Activated naive CD4-positive, alpha-beta T cell treated with anti-CD3 and anti-CD28 coated beads, Interleukin-2, amount 50 U/mL, for 72 hours (primary cell): ENCODE results near the gene ANKRD65. TPM values are rescaled to one million over a fixed set of nuclear protein-coding genes. Genes with fewer than 3 reads are reported as not detected.
"Not testable (repeated sequence)": the region's sequence is repeated elsewhere in the genome, so short reads cannot be mapped to it uniquely, and the experiment has no call there.

Experiments used
- ATAC-seq, 2 donors: fragments of 150-1000 bp; cut with Tn5 transposase; 2 replicates each; pipeline ENCODE4 v1.10.0; 2021; ENCODE audit warnings: mild to moderate bottlenecking in 2 of 2, moderate library complexity in 2 of 2
- DNase-seq, 2 donors: peaks; one replicate each; pipeline ENCODE4 v3.0.0; 2021 to 2022; ENCODE audit warnings: low spot score in 2 of 2
- H3K27ac Mint-ChIP-seq, 2 donors: one replicate each; pipeline ENCODE4 v1.8.0; 2022; ENCODE audit warnings: mild to moderate bottlenecking in 2 of 2, mixed read lengths in 2 of 2
- H3K36me3 Mint-ChIP-seq, 2 donors: one replicate each; pipeline ENCODE4 v1.8.0; 2022; ENCODE audit warnings: mixed read lengths in 2 of 2
- H3K9me3 Mint-ChIP-seq, 2 donors: one replicate each; pipeline ENCODE4 v1.8.0; 2022; ENCODE audit warnings: mixed read lengths in 2 of 2
- total RNA-seq, 2 donors: library from RNA; stranded (reverse); gene quantifications; one replicate each; pipeline ENCODE4 v1.2.3, GENCODE V29; 2022

Gene ANKRD65
- total RNA-seq, 2 donors from 2014 or later = 0.29 TPM; not detected in 1

DNA sequence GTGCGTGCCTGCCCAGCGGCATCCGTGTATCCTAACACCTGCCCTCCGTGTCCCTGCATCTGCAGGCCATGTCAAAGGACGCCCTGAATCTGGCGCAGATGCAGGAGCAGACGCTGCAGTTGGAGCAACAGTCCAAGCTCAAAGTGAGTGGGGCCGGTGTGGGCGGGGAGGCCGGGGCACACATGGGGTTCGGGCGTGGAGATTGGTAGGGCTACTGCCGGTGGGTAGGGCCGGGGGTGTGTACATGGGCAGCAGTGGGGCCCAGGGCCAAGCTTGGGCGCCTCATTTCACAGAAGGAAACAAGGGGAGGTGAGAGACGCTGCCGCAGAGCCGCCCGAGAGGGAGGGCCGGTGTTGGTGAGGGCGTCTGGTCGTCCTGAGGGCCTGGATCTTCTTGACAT is 29.5 kb upstream of the ANKRD65 start:
- not testable (repeated sequence) for ATAC-seq, H3K27ac Mint-ChIP-seq, H3K36me3 Mint-ChIP-seq, H3K9me3 Mint-ChIP-seq, DNase-seq

GRCh38 chr1:1449099-1449739 is 28.1 kb upstream of the ANKRD65 start, which contains the start of gene ATAD3C:
ATAD3C (plus strand) TSS chr1:1449689; CDS start chr1:1450684, 995 bp downstream.
- DNase-seq = no peak
- no peaks in the 10 kb centered on the region for H3K9me3 Mint-ChIP-seq
- H3K36me3 Mint-ChIP-seq = no peaks in the 10 kb centered on the region
- ATAC-seq = no peak
- no peak within 1 kb of the TSS for H3K27ac Mint-ChIP-seq

GRCh38 chr1:1446631-1447030 is 25.6 kb upstream of the ANKRD65 start:
- DNase-seq, H3K36me3 Mint-ChIP-seq, H3K9me3 Mint-ChIP-seq, H3K27ac Mint-ChIP-seq, ATAC-seq: not testable (repeated sequence)

- Mint-ChIP-seq H3K9me3 (no peaks in the 10 kb centered on the region), H3K36me3 (no peaks in the 10 kb centered on the region), H3K27ac (no peak overlapping the region)
- no peak for DNase-seq
- no peak for ATAC-seq
Observed at GRCh38 chr1:1442069-1442770, 21.1 kb upstream of the ANKRD65 start.

DNA sequence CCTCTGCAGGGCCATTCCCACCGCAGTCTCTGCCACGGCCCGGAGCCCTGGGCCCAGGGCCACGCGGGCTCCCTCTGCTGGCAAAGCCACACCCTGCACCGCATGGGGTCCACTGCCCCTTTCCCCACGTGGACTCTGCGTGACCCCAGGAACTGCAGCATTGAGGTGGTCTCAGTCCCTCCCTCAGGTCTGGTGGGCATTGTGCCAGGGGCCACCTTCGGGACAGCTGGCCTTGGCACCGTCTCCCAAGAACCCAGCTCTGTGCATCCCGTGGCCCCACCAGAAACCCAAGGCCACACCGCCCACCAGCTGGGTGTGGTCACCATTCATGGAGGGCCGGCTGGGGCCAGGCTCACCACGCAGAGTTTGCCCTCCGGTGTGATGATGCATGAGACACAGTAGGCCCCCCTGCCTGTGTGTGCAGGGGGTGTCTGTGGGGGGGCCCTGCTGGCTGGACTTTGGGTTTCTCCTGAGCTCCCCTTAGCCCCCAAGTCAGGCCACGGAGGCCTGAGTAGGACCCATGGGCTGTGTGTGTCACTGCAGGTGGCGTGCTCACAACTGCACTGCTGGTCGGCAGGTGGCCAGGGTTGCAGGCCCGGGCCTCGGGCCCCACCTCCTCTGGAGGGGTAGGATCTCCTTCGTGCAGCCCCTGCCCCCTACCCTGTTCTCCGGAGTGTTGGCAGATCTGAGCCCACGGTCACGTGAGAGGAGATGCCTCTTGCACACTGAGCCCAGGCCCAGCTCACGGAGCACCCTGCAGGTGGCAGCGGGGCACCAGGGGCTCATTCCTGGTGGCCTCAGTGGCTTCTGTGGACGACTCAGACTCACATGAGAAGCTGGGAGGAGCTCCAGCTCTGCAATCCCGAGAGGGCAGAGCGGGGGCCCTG is 20.2 kb upstream of the ANKRD65 start:
- Mint-ChIP-seq H3K9me3 (no peaks in the 10 kb centered on the region), H3K27ac (no peak overlapping the region), H3K36me3 (no peaks in the 10 kb centered on the region)
- ATAC-seq (peak; percentile 88 to 90), DNase-seq (peak in 1 of 2 donors; percentile 81)

GRCh38 chr1:1440262-1441001 is 19.4 kb upstream of the ANKRD65 start:
- DNase-seq (no peak), ATAC-seq (no peak)
- Mint-ChIP-seq H3K27ac (no peak overlapping the region), H3K9me3 (no peaks in the 10 kb centered on the region), H3K36me3 (no peaks in the 10 kb centered on the region)

GRCh38 chr1:1439546-1440261 is 18.6 kb upstream of the ANKRD65 start:
- Mint-ChIP-seq H3K27ac (no peak overlapping the region), H3K9me3 (no peaks in the 10 kb centered on the region)
- no peak for ATAC-seq

DNA sequence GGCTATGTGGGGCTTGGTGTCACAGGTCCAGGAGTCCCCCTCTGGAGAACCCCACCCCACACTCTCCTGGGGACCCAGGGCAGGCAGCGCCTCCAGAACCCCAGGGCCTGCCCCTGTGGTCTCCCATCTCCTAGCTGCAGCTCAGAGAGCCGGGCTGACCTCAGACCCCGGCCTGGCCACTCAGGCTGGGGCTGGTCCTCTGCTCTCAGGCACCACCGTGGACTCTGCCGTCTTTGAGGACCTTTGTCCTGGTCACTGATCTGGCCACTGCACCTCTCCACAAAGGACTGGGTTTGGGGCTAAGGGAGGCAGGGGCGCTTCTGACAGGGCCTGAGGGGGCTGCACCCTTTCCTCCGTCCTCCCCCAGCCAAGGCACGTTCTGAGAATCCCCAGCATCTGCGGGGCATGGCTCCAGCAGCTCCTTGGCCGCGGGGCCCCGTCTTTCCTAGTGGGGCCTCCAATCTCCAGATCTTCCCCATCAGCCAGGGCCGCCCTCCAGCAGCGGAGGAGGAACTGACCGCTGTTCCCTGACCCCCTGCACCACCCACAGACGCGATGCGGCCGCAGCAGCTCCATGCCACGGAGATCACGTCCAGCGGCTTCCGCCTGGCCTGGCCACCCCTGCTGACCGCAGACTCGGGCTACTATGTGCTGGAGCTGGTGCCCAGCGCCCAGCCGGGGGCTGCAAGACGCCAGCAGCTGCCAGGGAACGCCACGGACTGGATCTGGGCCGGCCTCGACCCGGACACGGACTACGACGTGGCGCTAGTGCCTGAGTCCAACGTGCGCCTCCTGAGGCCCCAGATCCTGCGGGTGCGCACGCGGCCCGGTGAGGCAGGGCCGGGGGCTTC is 17.7 kb upstream of the ANKRD65 start:
- no peaks in the 10 kb centered on the region for H3K9me3 Mint-ChIP-seq
- DNase-seq = no peak
- no peaks in the 10 kb centered on the region for H3K36me3 Mint-ChIP-seq
- H3K27ac Mint-ChIP-seq = no peak overlapping the region
- ATAC-seq = no peak

More at GRCh38 chr1:1439546-1440261, 18.6 kb upstream of the ANKRD65 start:
- no peak for DNase-seq
- no peaks in the 10 kb centered on the region for H3K36me3 Mint-ChIP-seq

DNA sequence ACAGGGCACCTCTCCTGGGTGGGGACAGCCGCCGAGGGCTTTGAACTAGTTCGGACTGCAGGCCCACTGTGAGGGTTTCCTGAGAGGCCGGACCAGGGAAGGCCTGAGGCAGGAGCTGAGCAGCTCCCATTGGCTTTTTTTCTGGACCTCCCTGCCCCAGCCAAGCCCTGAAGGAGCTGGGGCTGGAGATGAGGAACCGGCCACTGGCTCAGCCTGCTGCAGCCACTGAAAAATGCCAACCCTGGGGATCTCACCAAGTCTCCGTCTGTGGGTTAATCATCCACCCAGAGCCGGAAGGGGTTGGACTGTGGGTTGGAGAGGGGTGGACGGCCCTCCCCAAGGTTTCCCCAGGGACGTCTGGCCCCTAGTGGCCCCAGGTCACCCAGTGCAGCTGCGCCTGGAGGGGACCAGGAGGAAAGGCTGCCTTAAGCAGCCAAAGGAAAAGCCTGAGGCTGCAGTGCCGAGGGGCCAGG is 16.9 kb upstream of the ANKRD65 start:
- no peak for DNase-seq
- Mint-ChIP-seq H3K9me3 (no peaks in the 10 kb centered on the region), H3K27ac (no peak overlapping the region), H3K36me3 (no peaks in the 10 kb centered on the region)
- ATAC-seq = no peak

GRCh38 chr1:1437033-1437903 is 16.2 kb upstream of the ANKRD65 start:
- no peak for ATAC-seq
- H3K36me3 Mint-ChIP-seq = no peaks in the 10 kb centered on the region
- no peak for DNase-seq
- H3K27ac Mint-ChIP-seq = no peak overlapping the region
- H3K9me3 Mint-ChIP-seq = no peaks in the 10 kb centered on the region

DNA sequence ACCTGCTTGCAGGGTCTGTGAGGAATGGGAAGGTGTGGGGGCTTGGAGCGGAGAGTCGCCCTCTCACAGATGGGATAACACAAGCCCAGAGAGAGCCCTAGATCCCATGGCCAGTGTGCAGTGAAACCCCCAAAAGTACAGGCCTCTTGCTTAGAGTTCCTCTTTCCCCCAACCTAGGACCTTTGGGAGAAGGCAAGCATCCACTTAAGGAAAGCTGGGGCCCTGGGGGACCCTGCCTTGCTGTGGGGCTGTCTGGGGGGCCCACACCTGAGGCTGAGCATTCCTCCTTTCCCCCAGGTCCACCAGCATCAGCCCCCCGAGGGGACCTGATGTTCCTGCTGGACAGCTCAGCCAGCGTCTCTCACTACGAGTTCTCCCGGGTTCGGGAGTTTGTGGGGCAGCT is 15.6 kb upstream of the ANKRD65 start:
- Mint-ChIP-seq H3K27ac (no peak overlapping the region), H3K9me3 (no peaks in the 10 kb centered on the region), H3K36me3 (no peaks in the 10 kb centered on the region)
- DNase-seq (no peak), ATAC-seq (no peak)

DNA sequence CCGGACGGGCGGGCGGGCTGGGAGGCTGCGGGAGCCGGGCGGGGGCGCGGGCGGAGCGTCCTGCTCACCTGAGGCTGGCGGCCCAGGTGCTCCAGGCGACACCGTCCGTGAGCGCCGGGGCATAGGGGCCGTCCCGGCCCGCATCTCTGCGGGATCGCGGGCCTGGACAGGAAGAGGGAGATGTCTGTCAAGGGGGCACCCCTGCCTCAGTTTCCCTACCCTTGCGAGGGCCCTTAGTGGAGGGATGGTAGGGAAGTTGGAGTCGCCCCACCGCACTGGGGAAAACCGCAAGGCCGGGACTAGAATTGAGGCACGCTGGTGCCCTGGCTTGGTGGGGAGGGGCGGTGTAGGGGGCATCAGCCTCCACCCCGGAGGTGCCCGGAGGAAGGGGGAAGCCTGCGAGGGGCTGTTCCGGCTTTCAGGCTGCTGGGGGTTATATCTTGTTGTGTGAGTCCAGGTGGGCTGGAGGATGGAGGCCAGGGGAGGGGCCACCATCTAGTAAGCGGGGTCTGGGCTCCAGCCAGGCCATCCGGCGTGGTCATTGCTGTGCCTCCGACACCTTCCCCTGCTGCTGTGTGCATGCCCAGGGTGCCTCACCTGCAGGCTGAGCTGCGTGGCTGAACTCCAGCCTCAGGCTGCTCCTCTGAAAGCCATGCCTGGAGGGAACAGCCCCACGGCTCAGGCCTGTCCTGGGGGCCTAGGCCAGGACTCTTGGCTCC is 15.0 kb upstream of the ANKRD65 start:
- Mint-ChIP-seq H3K27ac (no peak overlapping the region), H3K9me3 (no peaks in the 10 kb centered on the region), H3K36me3 (no peaks in the 10 kb centered on the region)
- no peak for DNase-seq
- no peak for ATAC-seq

DNA sequence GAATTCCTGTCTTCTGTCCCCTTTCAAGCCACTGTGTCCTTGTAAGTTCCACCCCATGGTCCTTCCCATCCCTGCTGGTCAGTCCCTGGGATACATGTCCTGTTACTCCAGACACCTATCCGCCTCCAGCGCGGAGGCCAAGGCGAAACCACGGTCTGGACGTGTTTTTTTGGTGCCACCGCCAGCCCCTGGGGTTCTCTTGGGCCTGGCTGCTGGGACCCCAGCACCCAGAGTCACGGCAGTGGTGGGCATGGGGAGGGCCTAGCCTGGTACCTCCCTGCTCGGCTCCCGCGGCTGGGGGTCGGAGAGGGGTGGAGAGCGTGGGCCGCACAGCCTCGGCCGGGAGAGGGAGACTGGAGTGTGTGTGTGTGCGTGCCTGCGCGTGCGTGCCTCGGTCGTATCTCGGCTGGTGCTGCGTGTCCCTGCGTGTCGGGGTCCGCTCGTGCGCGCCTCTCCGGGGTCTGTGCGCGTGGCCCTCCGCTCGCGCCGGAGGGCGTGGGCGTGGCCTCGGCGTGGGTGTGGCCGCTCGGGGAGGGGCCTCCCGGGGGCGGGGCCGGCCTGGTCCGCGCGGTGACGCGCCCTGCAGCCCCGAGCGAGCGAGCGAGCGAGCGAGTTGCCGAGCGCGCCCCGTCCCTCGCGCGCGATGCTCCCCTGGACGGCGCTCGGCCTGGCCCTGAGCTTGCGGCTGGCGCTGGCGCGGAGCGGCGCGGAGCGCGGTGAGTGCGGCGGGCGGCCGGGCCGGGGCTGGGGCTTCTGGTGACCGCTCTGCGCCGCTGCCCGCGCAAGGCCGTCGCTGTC is 14.2 kb upstream of the ANKRD65 start, which contains the start of gene VWA1:
Gene VWA1 (plus strand): TSS at position 585 of the 798 bp plus-strand sequence. CDS start 59 bp downstream, at position 644.
- Mint-ChIP-seq H3K27ac (no peak within 1 kb of the TSS), H3K36me3 (no peaks in the 10 kb centered on the region), H3K9me3 (no peaks in the 10 kb centered on the region)
- DNase-seq (peak in 1 of 2 donors; percentile 89), ATAC-seq (peak; percentile 33 to 80)
